Measurements from ENCODE around the gene ASB3. TPM values are rescaled to one million over a fixed set of nuclear protein-coding genes. Genes with fewer than 3 reads are reported as not detected.
A peak's percentile ranks its signal among the peaks of the same experiment; 100 is the strongest.

ASB3 gene
- total and polyA plus RNA-seq, 9 of the 15 experiments (the other 6 are each of a cell fraction or from before 2014, with no cell fraction given): 13.6 to 35.3 (median 18.7) TPM

- TF ChIP-seq TAF1 (IDR thresholded peaks at IDR 0.05; ENCODE audit: control insufficient read depth, extremely low read depth, insufficient read depth, low read length, severe bottlenecking): peak; percentile 84
- TF ChIP-seq MYNN (IDR thresholded peaks at IDR 0.05): 0 out of 2 replicates have a peak, but pooled peaks have one; percentile 27
- TF ChIP-seq MYNN (CRISPR knock-in tag; IDR thresholded peaks at IDR 0.05): no peak
- TF ChIP-seq, protein P1, sequence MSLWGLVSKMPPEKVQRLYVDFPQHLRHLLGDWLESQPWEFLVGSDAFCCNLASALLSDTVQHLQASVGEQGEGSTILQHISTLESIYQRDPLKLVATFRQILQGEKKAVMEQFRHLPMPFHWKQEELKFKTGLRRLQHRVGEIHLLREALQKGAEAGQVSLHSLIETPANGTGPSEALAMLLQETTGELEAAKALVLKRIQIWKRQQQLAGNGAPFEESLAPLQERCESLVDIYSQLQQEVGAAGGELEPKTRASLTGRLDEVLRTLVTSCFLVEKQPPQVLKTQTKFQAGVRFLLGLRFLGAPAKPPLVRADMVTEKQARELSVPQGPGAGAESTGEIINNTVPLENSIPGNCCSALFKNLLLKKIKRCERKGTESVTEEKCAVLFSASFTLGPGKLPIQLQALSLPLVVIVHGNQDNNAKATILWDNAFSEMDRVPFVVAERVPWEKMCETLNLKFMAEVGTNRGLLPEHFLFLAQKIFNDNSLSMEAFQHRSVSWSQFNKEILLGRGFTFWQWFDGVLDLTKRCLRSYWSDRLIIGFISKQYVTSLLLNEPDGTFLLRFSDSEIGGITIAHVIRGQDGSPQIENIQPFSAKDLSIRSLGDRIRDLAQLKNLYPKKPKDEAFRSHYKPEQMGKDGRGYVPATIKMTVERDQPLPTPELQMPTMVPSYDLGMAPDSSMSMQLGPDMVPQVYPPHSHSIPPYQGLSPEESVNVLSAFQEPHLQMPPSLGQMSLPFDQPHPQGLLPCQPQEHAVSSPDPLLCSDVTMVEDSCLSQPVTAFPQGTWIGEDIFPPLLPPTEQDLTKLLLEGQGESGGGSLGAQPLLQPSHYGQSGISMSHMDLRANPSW (CRISPR knock-in tag; IDR thresholded peaks at IDR 0.05): no peak
- TF ChIP-seq ZNF696 (CRISPR knock-in tag; conservative IDR thresholded peaks at IDR 0.05): no peak
- no peak for TF ChIP-seq SAFB (IDR thresholded peaks at IDR 0.05; ENCODE audit: borderline replicate concordance, low read depth, low read length)
- TF ChIP-seq SIN3A (IDR thresholded peaks at IDR 0.05; ENCODE audit: borderline replicate concordance in 2 of 2, control insufficient read depth in 1 of 2, low read depth in 2 of 2, low read length in 2 of 2): peak in 1 of 2 experiments; percentile 83; a peak in 1 of 4 replicates
- TF ChIP-seq DLX4 (CRISPR knock-in tag; IDR thresholded peaks at IDR 0.05): no peak
- peak; percentile 73 for TF ChIP-seq CREB1 (IDR thresholded peaks at IDR 0.05)
- TF ChIP-seq CREB1 (CRISPR knock-in tag; IDR thresholded peaks at IDR 0.05): peak; percentile 82
- TF ChIP-seq SOX6 (IDR thresholded peaks at IDR 0.05): peak; percentile 51; the same call in 1 of the 2 replicates
- TF ChIP-seq NONO (IDR thresholded peaks at IDR 0.05; ENCODE audit: low read depth in 2 of 2, low read length in 1 of 2): 0 out of 4 replicates have a peak, but pooled peaks of 1 of the 2 experiments have one; percentile 44
- peak; percentile 89 for TF ChIP-seq POU5F1 (IDR thresholded peaks at IDR 0.05; ENCODE audit: borderline replicate concordance, low read depth, low read length, partially characterized antibody)
- TF ChIP-seq MAFK (IDR thresholded peaks at IDR 0.05; ENCODE audit: low read length): no peak
- TF ChIP-seq FUS (optimal IDR thresholded peaks at IDR 0.05; ENCODE audit: low read depth, low read length): no peak
- no peak for TF ChIP-seq SRSF7 (optimal IDR thresholded peaks at IDR 0.05; ENCODE audit: low read depth, low read length)
- no peak for TF ChIP-seq ZNF280A (IDR thresholded peaks at IDR 0.05; ENCODE audit: low read depth, partially characterized antibody)
- no peak for TF ChIP-seq ARNT (IDR thresholded peaks at IDR 0.05)
- TF ChIP-seq ZNF253 (CRISPR knock-in tag; conservative IDR thresholded peaks at IDR 0.05): no peak
- TF ChIP-seq HCFC1 (IDR thresholded peaks at IDR 0.05; ENCODE audit: low read depth, low read length): peak; percentile 79
- peak; percentile 48; the same call in 1 of the 2 replicates for TF ChIP-seq PML (IDR thresholded peaks at IDR 0.05; ENCODE audit: low read length)
- TF ChIP-seq MYC (IDR thresholded peaks at IDR 0.05; ENCODE audit: low read depth, low read length): peak; percentile 65; the same call in 1 of the 2 replicates
- TF ChIP-seq MYC (CRISPR knock-in tag; IDR thresholded peaks at IDR 0.05; ENCODE audit: borderline replicate concordance, low read depth): no peak
- TF ChIP-seq ATF7 (IDR thresholded peaks at IDR 0.05): peak; percentile 79
These were observed at the start of gene ASB3, which contains the start of gene ERLEC1 (continued) for GRCh38 chr2:53786705-53787613.
